H9 (cell line): ENCODE results near the gene CIPC. TPM values are rescaled to one million over a fixed set of nuclear protein-coding genes. Genes with fewer than 3 reads are reported as not detected.

Experiments used
- DNase-seq: peaks from one replicate; pipeline ENCODE4 v3.0.0-alpha.2; 2017
- H2AFZ ChIP-seq: one replicate; pipeline ENCODE4 v1.6.1; 2013; ENCODE audit warnings: mild to moderate bottlenecking, low read length, control low read depth, moderate library complexity
- H2AK5ac ChIP-seq: 2 replicates; pipeline ENCODE4 v1.6.1; 2013; ENCODE audit warnings: low read length, control low read depth, mixed read lengths; ENCODE audit not compliant: insufficient read length
- H2BK120ac ChIP-seq: one replicate; pipeline ENCODE4 v1.6.1; 2013; ENCODE audit warnings: low read depth, mild to moderate bottlenecking, low read length, control low read depth, inconsistent platforms; ENCODE audit not compliant: poor library complexity, severe bottlenecking
- H2BK12ac ChIP-seq: 2 replicates; pipeline ENCODE4 v1.6.1; 2013; ENCODE audit warnings: low read length, control low read depth, mixed read lengths, low read depth; ENCODE audit not compliant: insufficient read length
- H2BK15ac ChIP-seq: 2 replicates; pipeline ENCODE4 v1.6.1; 2013; ENCODE audit warnings: low read depth, low read length, control low read depth
- H2BK20ac ChIP-seq: one replicate; pipeline ENCODE4 v1.6.1; 2013; ENCODE audit warnings: low read depth, mild to moderate bottlenecking, low read length, control low read depth, inconsistent platforms; ENCODE audit not compliant: poor library complexity, severe bottlenecking
- H2BK5ac ChIP-seq: 2 replicates; pipeline ENCODE4 v1.6.1; 2013; ENCODE audit warnings: low read length, control low read depth, mixed read lengths; ENCODE audit not compliant: insufficient read length
- H3K14ac ChIP-seq: 2 replicates; pipeline ENCODE4 v1.6.1; 2013; ENCODE audit warnings: low read length, control low read depth; ENCODE audit not compliant: insufficient read depth
- H3K18ac ChIP-seq: 2 replicates; pipeline ENCODE4 v1.6.1; 2013; ENCODE audit warnings: low read depth, mild to moderate bottlenecking, mixed read lengths, low read length, control low read depth; ENCODE audit not compliant: insufficient read length
- H3K23ac ChIP-seq: 2 replicates; pipeline ENCODE4 v1.6.1; 2013; ENCODE audit warnings: low read length, control low read depth, mixed read lengths, low read depth; ENCODE audit not compliant: insufficient read length
- H3K23me2 ChIP-seq: 2 replicates; pipeline ENCODE4 v1.6.1; 2013; ENCODE audit warnings: low read depth, mild to moderate bottlenecking, mixed read lengths, low read length, control low read depth; ENCODE audit not compliant: insufficient read length, poor library complexity, severe bottlenecking
- H3K27ac ChIP-seq: 2 replicates; pipeline ENCODE4 v1.5.1; 2013; ENCODE audit warnings: low read length, control low read depth, mixed read lengths, low read depth; ENCODE audit not compliant: insufficient read length
- H3K27me3 ChIP-seq: 2 replicates; pipeline ENCODE4 v1.6.1; 2013; ENCODE audit warnings: low read length, control low read depth, inconsistent platforms; ENCODE audit not compliant: insufficient read depth
- H3K4ac ChIP-seq: 2 replicates; pipeline ENCODE4 v1.6.1; 2013; ENCODE audit warnings: low read depth, mild to moderate bottlenecking, control low read depth, inconsistent platforms, low read length, moderate library complexity
- H3K4me1 ChIP-seq: 2 replicates; pipeline ENCODE4 v1.6.1; 2013; ENCODE audit warnings: low read length, control low read depth, inconsistent platforms; ENCODE audit not compliant: insufficient read depth
- H3K4me2 ChIP-seq: 2 replicates; pipeline ENCODE4 v1.6.1; 2013; ENCODE audit warnings: low read length, control low read depth, mixed read lengths; ENCODE audit not compliant: insufficient read length, insufficient read depth
- H3K56ac ChIP-seq: 2 replicates; pipeline ENCODE4 v1.6.1; 2013; ENCODE audit warnings: low read depth, mild to moderate bottlenecking, mixed read lengths, low read length, control low read depth; ENCODE audit not compliant: insufficient read length
- H3K79me1 ChIP-seq: 2 replicates; pipeline ENCODE4 v1.6.1; 2013; ENCODE audit warnings: low read depth, mild to moderate bottlenecking, moderate library complexity, low read length, control low read depth, inconsistent platforms; ENCODE audit not compliant: insufficient read depth, poor library complexity, severe bottlenecking
- H3K79me2 ChIP-seq: 2 replicates; pipeline ENCODE4 v1.6.1; 2013; ENCODE audit warnings: low read length, control low read depth, inconsistent platforms; ENCODE audit not compliant: insufficient read depth
- H3K9ac ChIP-seq: 2 replicates; pipeline ENCODE4 v1.6.1; 2013; ENCODE audit warnings: low read length, control low read depth, mixed read lengths; ENCODE audit not compliant: insufficient read length; ENCODE audit errors: extremely low read depth
- H3K9me3 ChIP-seq: one replicate; pipeline ENCODE4 v1.6.1; 2013; ENCODE audit warnings: low read depth, low read length, inconsistent platforms; ENCODE audit not compliant: control insufficient read depth
- H3T11ph ChIP-seq: one replicate; pipeline ENCODE4 v1.6.1; 2013; ENCODE audit warnings: mild to moderate bottlenecking, low read length, control low read depth, inconsistent platforms
- H4K20me1 ChIP-seq: one replicate; pipeline ENCODE4 v1.6.1; 2013; ENCODE audit not compliant: control insufficient read depth, insufficient read length, insufficient read depth
- H4K5ac ChIP-seq: 2 replicates; pipeline ENCODE4 v1.6.1; 2013; ENCODE audit warnings: low read depth, mild to moderate bottlenecking, mixed read lengths, low read length, control low read depth; ENCODE audit not compliant: insufficient read length
- H4K8ac ChIP-seq: replicated peaks from 2 replicates; pipeline ENCODE4 v1.6.1; 2013; ENCODE audit warnings: low read length, control low read depth, mixed read lengths, low read depth; ENCODE audit not compliant: insufficient read length
- H4K91ac ChIP-seq: 2 replicates; pipeline ENCODE4 v1.6.1; 2013; ENCODE audit warnings: low read depth, mild to moderate bottlenecking, moderate library complexity, mixed read lengths, low read length, control low read depth; ENCODE audit not compliant: insufficient read length
- H3K27ac Mint-ChIP-seq, 3 experiments: 2 replicates in 2 of 3; 3 replicates in 1 of 3; pipeline ENCODE4 v1.8.0; 2020 to 2021; ENCODE audit warnings: mixed read lengths in 3 of 3, mild to moderate bottlenecking in 1 of 3, moderate library complexity in 1 of 3
- H3K27me3 Mint-ChIP-seq: 2 replicates; pipeline ENCODE4 v1.8.0; 2021; ENCODE audit warnings: low read depth, mild to moderate bottlenecking, moderate library complexity, mixed read lengths
- H3K36me3 Mint-ChIP-seq, 3 experiments: 2 replicates in 2 of 3; 3 replicates in 1 of 3; pipeline ENCODE4 v1.8.0; 2020 to 2021; ENCODE audit warnings: low read depth in 3 of 3, mixed read lengths in 3 of 3; ENCODE audit not compliant: insufficient read depth in 1 of 3
- H3K4me1 Mint-ChIP-seq, 2 experiments: 2 replicates each; pipeline ENCODE4 v1.8.0; 2020; ENCODE audit warnings: mixed read lengths in 2 of 2
- H3K4me3 Mint-ChIP-seq, 2 experiments: 2 replicates in 1 of 2; 3 replicates in 1 of 2; pipeline ENCODE4 v1.8.0; 2020 to 2021; ENCODE audit warnings: mild to moderate bottlenecking in 2 of 2, mixed read lengths in 2 of 2, moderate library complexity in 1 of 2
- H3K9me3 Mint-ChIP-seq, 2 experiments: 2 replicates in 1 of 2; 3 replicates in 1 of 2; pipeline ENCODE4 v1.8.0; 2020; ENCODE audit warnings: mild to moderate bottlenecking in 2 of 2, mixed read lengths in 2 of 2, moderate library complexity in 1 of 2
- WGBS: extraction: QIAGEN DNeasy Blood & Tissue Kit; methylation state at CpG from one replicate; pipeline ENCODE4 v1.1.7; 2013; ENCODE audit warnings: missing lambda C conversion rate, low lambda C conversion rate, mixed read lengths; ENCODE audit not compliant: insufficient read length; ENCODE audit errors: extremely low coverage; 5-methylcytosine and 5-hydroxymethylcytosine counted together
- total RNA-seq: library from RNA; stranded (reverse); gene quantifications from 2 replicates; pipeline ENCODE4 v1.2.1, GENCODE V29; 2021
- TF ChIP-seq, protein P1 (sequence below): fragments of 200-600 bp; sonication (generic); conservative IDR thresholded peaks from 3 replicates; pipeline ENCODE4 v1.8.0; 2021; ENCODE audit warnings: antibody characterized with exemption, mild to moderate bottlenecking

CIPC gene
- total RNA-seq, 1 experiment from 2014 or later: 23.4 TPM

DNA sequence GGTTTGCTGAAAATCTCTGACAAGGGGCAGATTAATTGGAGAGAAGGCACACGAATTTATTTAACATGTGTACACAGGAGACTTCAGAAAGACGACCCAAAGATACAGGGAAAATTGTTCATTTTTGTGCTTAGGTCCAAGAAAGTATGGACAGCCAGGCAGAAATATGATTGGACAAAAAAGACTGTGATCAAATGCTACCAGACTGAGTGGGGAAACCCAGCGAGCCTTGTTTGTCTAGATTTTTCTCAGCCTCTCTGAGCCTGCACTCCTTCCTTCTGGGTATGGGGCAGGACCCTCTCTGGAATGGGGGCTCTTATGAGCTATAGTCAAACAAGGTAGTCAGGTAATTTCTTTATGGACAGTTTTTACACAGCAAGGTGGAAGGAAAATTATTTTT, 10.4 kb upstream of the CIPC start:
- H3T11ph ChIP-seq: peak overlapping the region; percentile 1
- H2AK5ac ChIP-seq: no peak overlapping the region
- no peak overlapping the region for H3K4me2 ChIP-seq
- H3K9me3 Mint-ChIP-seq: peaks cover 14 to 20% of the 10 kb centered on the region in 2 experiments
- no peak overlapping the region for H2BK5ac ChIP-seq
- peak overlapping the region in 1 of 2 experiments; percentile 3; a peak in 2 of 5 replicates for H3K4me3 Mint-ChIP-seq
- no peak overlapping the region for H4K5ac ChIP-seq
- TF ChIP-seq, protein P1, sequence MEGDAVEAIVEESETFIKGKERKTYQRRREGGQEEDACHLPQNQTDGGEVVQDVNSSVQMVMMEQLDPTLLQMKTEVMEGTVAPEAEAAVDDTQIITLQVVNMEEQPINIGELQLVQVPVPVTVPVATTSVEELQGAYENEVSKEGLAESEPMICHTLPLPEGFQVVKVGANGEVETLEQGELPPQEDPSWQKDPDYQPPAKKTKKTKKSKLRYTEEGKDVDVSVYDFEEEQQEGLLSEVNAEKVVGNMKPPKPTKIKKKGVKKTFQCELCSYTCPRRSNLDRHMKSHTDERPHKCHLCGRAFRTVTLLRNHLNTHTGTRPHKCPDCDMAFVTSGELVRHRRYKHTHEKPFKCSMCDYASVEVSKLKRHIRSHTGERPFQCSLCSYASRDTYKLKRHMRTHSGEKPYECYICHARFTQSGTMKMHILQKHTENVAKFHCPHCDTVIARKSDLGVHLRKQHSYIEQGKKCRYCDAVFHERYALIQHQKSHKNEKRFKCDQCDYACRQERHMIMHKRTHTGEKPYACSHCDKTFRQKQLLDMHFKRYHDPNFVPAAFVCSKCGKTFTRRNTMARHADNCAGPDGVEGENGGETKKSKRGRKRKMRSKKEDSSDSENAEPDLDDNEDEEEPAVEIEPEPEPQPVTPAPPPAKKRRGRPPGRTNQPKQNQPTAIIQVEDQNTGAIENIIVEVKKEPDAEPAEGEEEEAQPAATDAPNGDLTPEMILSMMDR: no peak
- no peak overlapping the region for H2AFZ ChIP-seq
- no peaks in the 10 kb centered on the region for H3K23me2 ChIP-seq
- peaks cover 10% of the 10 kb centered on the region; the same call in 1 of the 2 replicates for H3K4me1 ChIP-seq
- H2BK120ac ChIP-seq: no peak overlapping the region
- peaks cover 46 to 49% of the 10 kb centered on the region in 2 experiments for H3K4me1 Mint-ChIP-seq
- no peaks in the 10 kb centered on the region for H3K79me1 ChIP-seq
- peaks cover 2% of the 10 kb centered on the region; the same call in 1 of the 2 replicates for H3K27me3 Mint-ChIP-seq
- H3K36me3 Mint-ChIP-seq: peaks cover 7 to 15% (median 8%) of the 10 kb centered on the region in 3 experiments
- DNase-seq: no peak
- H2BK12ac ChIP-seq: peak overlapping the region; percentile 91
- H4K91ac ChIP-seq: no peak overlapping the region
- peak overlapping the region; percentile 50 for H2BK20ac ChIP-seq
- no peaks in the 10 kb centered on the region for H4K20me1 ChIP-seq
- H2BK15ac ChIP-seq: no peak overlapping the region
- peaks cover 10% of the 10 kb centered on the region for H3K9me3 ChIP-seq
- no peak overlapping the region for H3K23ac ChIP-seq
- peak overlapping the region; percentile 44; the same call in 1 of the 2 replicates for H3K4ac ChIP-seq
- H3K79me2 ChIP-seq: no peaks in the 10 kb centered on the region
- H3K27ac ChIP-seq: peak overlapping the region; percentile 6
- no peak overlapping the region for H3K9ac ChIP-seq
- H3K27me3 ChIP-seq: no peaks in the 10 kb centered on the region
- H3K14ac ChIP-seq: peak overlapping the region; percentile 26; the same call in 1 of the 2 replicates
- no peak overlapping the region for H3K56ac ChIP-seq
- H4K8ac ChIP-seq: no peak overlapping the region
- WGBS: no CpG with 5 or more reads among the region's 3 CpGs
- peak overlapping the region; percentile 94 to 98 (median 98) for H3K27ac Mint-ChIP-seq
- peak overlapping the region; percentile 66 for H3K18ac ChIP-seq
